Measurements from ENCODE around the gene RBM26.

DNA sequence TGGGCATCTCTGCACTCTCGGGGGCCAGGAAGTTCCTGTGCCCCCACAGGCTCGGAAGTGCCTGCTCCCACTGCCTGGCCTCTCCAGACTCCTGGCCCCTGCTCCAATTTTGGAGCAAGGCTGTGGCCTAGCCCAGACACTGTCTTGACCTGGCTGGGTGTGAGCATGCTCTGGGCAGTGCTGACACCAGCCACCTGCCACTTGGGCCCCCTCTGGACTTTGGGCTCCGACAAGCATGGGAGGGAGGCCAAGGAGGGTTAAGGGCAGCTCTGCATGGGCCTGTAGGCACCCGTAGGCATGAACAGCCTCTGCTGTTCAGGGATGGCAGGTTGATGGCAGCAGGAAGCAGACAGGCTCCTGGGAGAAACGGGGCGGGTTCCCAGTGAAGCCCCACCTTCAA lies 26.0 kb upstream of the RBM26 start:
- TF ChIP-seq, protein P1, sequence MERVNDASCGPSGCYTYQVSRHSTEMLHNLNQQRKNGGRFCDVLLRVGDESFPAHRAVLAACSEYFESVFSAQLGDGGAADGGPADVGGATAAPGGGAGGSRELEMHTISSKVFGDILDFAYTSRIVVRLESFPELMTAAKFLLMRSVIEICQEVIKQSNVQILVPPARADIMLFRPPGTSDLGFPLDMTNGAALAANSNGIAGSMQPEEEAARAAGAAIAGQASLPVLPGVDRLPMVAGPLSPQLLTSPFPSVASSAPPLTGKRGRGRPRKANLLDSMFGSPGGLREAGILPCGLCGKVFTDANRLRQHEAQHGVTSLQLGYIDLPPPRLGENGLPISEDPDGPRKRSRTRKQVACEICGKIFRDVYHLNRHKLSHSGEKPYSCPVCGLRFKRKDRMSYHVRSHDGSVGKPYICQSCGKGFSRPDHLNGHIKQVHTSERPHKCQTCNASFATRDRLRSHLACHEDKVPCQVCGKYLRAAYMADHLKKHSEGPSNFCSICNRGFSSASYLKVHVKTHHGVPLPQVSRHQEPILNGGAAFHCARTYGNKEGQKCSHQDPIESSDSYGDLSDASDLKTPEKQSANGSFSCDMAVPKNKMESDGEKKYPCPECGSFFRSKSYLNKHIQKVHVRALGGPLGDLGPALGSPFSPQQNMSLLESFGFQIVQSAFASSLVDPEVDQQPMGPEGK (CRISPR knock-in tag; IDR thresholded peaks at IDR 0.05; ENCODE audit: borderline replicate concordance): no peak
- TF ChIP-seq, protein P2, sequence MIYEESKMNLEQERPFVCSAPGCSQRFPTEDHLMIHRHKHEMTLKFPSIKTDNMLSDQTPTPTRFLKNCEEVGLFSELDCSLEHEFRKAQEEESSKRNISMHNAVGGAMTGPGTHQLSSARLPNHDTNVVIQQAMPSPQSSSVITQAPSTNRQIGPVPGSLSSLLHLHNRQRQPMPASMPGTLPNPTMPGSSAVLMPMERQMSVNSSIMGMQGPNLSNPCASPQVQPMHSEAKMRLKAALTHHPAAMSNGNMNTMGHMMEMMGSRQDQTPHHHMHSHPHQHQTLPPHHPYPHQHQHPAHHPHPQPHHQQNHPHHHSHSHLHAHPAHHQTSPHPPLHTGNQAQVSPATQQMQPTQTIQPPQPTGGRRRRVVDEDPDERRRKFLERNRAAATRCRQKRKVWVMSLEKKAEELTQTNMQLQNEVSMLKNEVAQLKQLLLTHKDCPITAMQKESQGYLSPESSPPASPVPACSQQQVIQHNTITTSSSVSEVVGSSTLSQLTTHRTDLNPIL (CRISPR knock-in tag; IDR thresholded peaks at IDR 0.05; ENCODE audit: low read depth): no peak
- TF ChIP-seq PPARA (CRISPR knock-in tag; IDR thresholded peaks at IDR 0.05; ENCODE audit: borderline replicate concordance): no peak
